OCI-LY7 (cell line): ENCODE results near the gene SPATA13. TPM values are rescaled to one million over a fixed set of nuclear protein-coding genes. Genes with fewer than 3 reads are reported as not detected.

Experiments used
- BruUV-seq: library from RNA; stranded (reverse); fragments of 400-500 nt; replicated peaks from 2 replicates; lab custom pipeline; 2021; lab: Mats Ljungman, UMichigan
- CTCF ChIA-PET: fragments of 300-600 bp; sonication (Branson Sonifier 250); formaldehyde crosslinking; loops from one replicate; lab custom pipeline; 2022; ENCODE audit warnings: antibody characterized with exemption; ENCODE audit not compliant: unreplicated experiment; lab: Charles Lee
- POLR2A ChIA-PET: fragments of 300-600 bp; sonication (Branson Sonifier 250); formaldehyde crosslinking; loops from one replicate; lab custom pipeline; 2022; ENCODE audit warnings: antibody characterized with exemption; lab: Charles Lee
- DNase-seq: peaks from one replicate; pipeline ENCODE4 v3.0.0-alpha.2; 2015; ENCODE audit warnings: low spot score
- H2AFZ ChIP-seq: fragments of 200-600 bp; sonication (generic), shearing (Covaris generic); 2 replicates; pipeline ENCODE4 v1.6.1; 2014; ENCODE audit warnings: mild to moderate bottlenecking, antibody characterized with exemption, low read length, moderate library complexity
- H3K27ac ChIP-seq: fragments of 200-600 bp; sonication (generic); 2 replicates; pipeline ENCODE4 v1.5.1; 2014; ENCODE audit warnings: mixed run types, low read depth, mild to moderate bottlenecking, moderate library complexity, low read length, inconsistent platforms; ENCODE audit not compliant: poor library complexity, severe bottlenecking
- H3K36me3 ChIP-seq: fragments of 200-600 bp; sonication (generic); 2 replicates; pipeline ENCODE4 v1.6.1; 2014; ENCODE audit warnings: mild to moderate bottlenecking, antibody characterized with exemption, low read length, moderate library complexity, mixed read lengths; ENCODE audit not compliant: insufficient read depth
- H3K4me1 ChIP-seq: fragments of 200-600 bp; sonication (generic); 2 replicates; pipeline ENCODE4 v1.5.1; 2014; ENCODE audit warnings: mild to moderate bottlenecking, low read length; ENCODE audit not compliant: insufficient read depth, poor library complexity, severe bottlenecking
- H3K4me2 ChIP-seq: fragments of 200-600 bp; sonication (generic); 2 replicates; pipeline ENCODE4 v1.6.1; 2014; ENCODE audit warnings: mild to moderate bottlenecking, low read length
- H3K4me3 ChIP-seq: fragments of 200-600 bp; sonication (generic); 2 replicates; pipeline ENCODE4 v1.5.1; 2014; ENCODE audit warnings: mild to moderate bottlenecking, low read depth, low read length; ENCODE audit not compliant: poor library complexity, severe bottlenecking
- H3K79me2 ChIP-seq: fragments of 200-600 bp; sonication (generic); 2 replicates; pipeline ENCODE4 v1.6.1; 2016; ENCODE audit warnings: low read depth, mild to moderate bottlenecking, low read length, moderate library complexity, mixed read lengths; ENCODE audit not compliant: insufficient read depth
- H3K9me2 ChIP-seq: fragments of 200-600 bp; sonication (generic); 2 replicates; pipeline ENCODE4 v1.6.1; 2016; ENCODE audit warnings: mild to moderate bottlenecking, low read length, mixed read lengths; ENCODE audit not compliant: insufficient read depth
- H3K9me3 ChIP-seq: fragments of 200-600 bp; sonication (generic); 2 replicates; pipeline ENCODE4 v1.6.1; 2014; ENCODE audit warnings: mild to moderate bottlenecking, mixed run types, low read length, mixed read lengths
- H4K20me1 ChIP-seq: fragments of 200-600 bp; sonication (generic); 2 replicates; pipeline ENCODE4 v1.6.1; 2014; ENCODE audit warnings: mild to moderate bottlenecking, antibody characterized with exemption, low read length, moderate library complexity, mixed read lengths; ENCODE audit not compliant: insufficient read depth
- EZH2phosphoT487 ChIP-seq: fragments of 200-600 bp; sonication (generic); IDR thresholded peaks from 2 replicates; pipeline ENCODE4 v1.6.1; 2018; ENCODE audit warnings: low read depth, borderline replicate concordance, mild to moderate bottlenecking, mixed run types, antibody characterized with exemption, low read length, moderate library complexity, mixed read lengths
- intact Hi-C: fragments of 100-400 bp; cut with micrococcal nuclease; formaldehyde crosslinking; loops from one replicate; pipeline ENCODE4 v1.10.0; 2022; ENCODE audit not compliant: unreplicated experiment
- total RNA-seq, 2 experiments: library from RNA; depleted of rRNA in 1 of 2; stranded (reverse); fragments of >200 nt in 1 of 2; shearing (Covaris generic) in 1 of 2; gene quantifications; 2 replicates each; pipeline ENCODE4 v1.2.3, GENCODE V29; 2014 to 2022
- TF ChIP-seq, protein P1 (sequence below): fragments of 200-600 bp; sonication (generic); conservative IDR thresholded peaks from 2 replicates; pipeline ENCODE4 v1.5.1; 2014; ENCODE audit warnings: mild to moderate bottlenecking, antibody characterized with exemption, low read length, moderate library complexity, mixed read lengths

SPATA13 gene
- total RNA-seq, 2 experiments from 2014 or later = 3.8 to 32.4 TPM

- no peak for TF ChIP-seq EZH2phosphoT487
- TF ChIP-seq, protein P1, sequence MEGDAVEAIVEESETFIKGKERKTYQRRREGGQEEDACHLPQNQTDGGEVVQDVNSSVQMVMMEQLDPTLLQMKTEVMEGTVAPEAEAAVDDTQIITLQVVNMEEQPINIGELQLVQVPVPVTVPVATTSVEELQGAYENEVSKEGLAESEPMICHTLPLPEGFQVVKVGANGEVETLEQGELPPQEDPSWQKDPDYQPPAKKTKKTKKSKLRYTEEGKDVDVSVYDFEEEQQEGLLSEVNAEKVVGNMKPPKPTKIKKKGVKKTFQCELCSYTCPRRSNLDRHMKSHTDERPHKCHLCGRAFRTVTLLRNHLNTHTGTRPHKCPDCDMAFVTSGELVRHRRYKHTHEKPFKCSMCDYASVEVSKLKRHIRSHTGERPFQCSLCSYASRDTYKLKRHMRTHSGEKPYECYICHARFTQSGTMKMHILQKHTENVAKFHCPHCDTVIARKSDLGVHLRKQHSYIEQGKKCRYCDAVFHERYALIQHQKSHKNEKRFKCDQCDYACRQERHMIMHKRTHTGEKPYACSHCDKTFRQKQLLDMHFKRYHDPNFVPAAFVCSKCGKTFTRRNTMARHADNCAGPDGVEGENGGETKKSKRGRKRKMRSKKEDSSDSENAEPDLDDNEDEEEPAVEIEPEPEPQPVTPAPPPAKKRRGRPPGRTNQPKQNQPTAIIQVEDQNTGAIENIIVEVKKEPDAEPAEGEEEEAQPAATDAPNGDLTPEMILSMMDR = no peak
- ChIA-PET CTCF (no interaction called here), POLR2A (interaction anchor here (0.6 kb wide), 1 partner anchor 154 kb away, joined by 4 read pairs; no protein-coding TSS in a partner anchor)
- no peaks in the 10 kb centered on the region for H3K9me3 ChIP-seq
- H2AFZ ChIP-seq = no peak overlapping the region
- no TSS peak for BruUV-seq
- no peak for DNase-seq
- H4K20me1 ChIP-seq = no peaks in the 10 kb centered on the region
- H3K4me2 ChIP-seq = no peak overlapping the region
- no peaks in the 10 kb centered on the region for H3K9me2 ChIP-seq
- intact Hi-C loops = no loop called here
- no peak overlapping the region for H3K27ac ChIP-seq
- no peak overlapping the region for H3K4me3 ChIP-seq
- H3K36me3 ChIP-seq = no peaks in the 10 kb centered on the region
- H3K4me1 ChIP-seq = no peaks in the 10 kb centered on the region
- H3K79me2 ChIP-seq = no peaks in the 10 kb centered on the region
Measured at GRCh38 chr13:24115671-24116070, 44.8 kb upstream of the SPATA13 start.

- TF ChIP-seq, protein P1 = no peak
- TF ChIP-seq EZH2phosphoT487 = no peak
- H3K36me3 ChIP-seq = no peaks in the 10 kb centered on the region
- ChIA-PET POLR2A (no interaction called here), CTCF (no interaction called here)
- H3K9me2 ChIP-seq = no peaks in the 10 kb centered on the region
- no peaks in the 10 kb centered on the region for H3K79me2 ChIP-seq
- H3K9me3 ChIP-seq = no peaks in the 10 kb centered on the region
- no peak overlapping the region for H3K4me3 ChIP-seq
- H4K20me1 ChIP-seq = no peaks in the 10 kb centered on the region
- H2AFZ ChIP-seq = no peak overlapping the region
- H3K27ac ChIP-seq = no peak overlapping the region
- no TSS peak for BruUV-seq
- no peaks in the 10 kb centered on the region for H3K4me1 ChIP-seq
- DNase-seq = no peak
- intact Hi-C loops = no loop called here
- H3K4me2 ChIP-seq = no peak overlapping the region
Measured at GRCh38 chr13:24116131-24116530, 44.4 kb upstream of the SPATA13 start.

DNA sequence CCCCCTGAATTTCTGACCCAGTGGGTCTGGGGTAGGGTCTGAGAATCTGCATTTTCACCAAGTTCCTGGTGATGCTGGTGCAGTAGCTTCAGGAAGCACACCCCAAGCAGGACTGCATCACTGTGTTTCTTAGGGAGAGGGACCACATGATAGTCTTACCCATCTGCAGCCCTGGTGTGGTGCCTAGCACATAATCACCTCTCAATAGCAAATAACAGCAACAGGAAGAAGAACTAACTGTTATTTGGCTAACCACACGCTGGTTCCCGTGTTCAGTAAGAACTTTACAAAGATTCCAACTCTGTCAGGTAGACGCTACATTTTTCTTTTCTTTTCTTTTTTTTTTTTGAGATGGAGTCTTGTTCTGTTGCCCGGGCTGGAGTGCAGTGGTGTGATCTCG, 41.9 kb upstream of the SPATA13 start:
- no TSS peak for BruUV-seq
- intact Hi-C loops = no loop called here
- POLR2A ChIA-PET = no interaction called here
- Histone ChIP-seq H3K27ac (no peak overlapping the region), H2AFZ (no peak overlapping the region), H3K9me2 (no peaks in the 10 kb centered on the region), H3K9me3 (no peaks in the 10 kb centered on the region), H3K79me2 (no peaks in the 10 kb centered on the region), H3K4me1 (no peaks in the 10 kb centered on the region), H3K4me2 (no peak overlapping the region), H3K4me3 (no peak overlapping the region), H3K36me3 (no peaks in the 10 kb centered on the region), H4K20me1 (no peaks in the 10 kb centered on the region)
- DNase-seq = no peak
- CTCF ChIA-PET = no interaction called here
- TF ChIP-seq, protein P1 = no peak
- no peak for TF ChIP-seq EZH2phosphoT487
